ENCODE results near the gene CRKL.

The CRKL gene

GRCh38 chr22:20965888-20966855 lies 49.0 kb downstream of the CRKL start:
- ChIA-PET POLR2A (interaction anchor here (8.1 kb wide), 1 partner anchor 15 kb away, joined by 92 read pairs; the partner anchor contains the start of gene LZTR1), CTCF (no interaction called here)

GRCh38 chr22:20966883-20967696 lies 49.9 kb downstream of the CRKL start, which contains the start of gene AIFM3:
Gene AIFM3, plus strand, starts transcription at chr22:20967255. Its CDS starts 690 bp downstream, at chr22:20967945.
- ChIA-PET POLR2A (interaction anchor here (0.7 to 8.1 kb wide), 3 partner anchors 12 to 46 kb away, joined by 3 to 92 read pairs (median 4); partner anchors contain the start of gene LZTR1), CTCF (no interaction called here)
- no peak for TF ChIP-seq ZNF384 (IDR thresholded peaks at IDR 0.05)
- TF ChIP-seq PKNOX1 (IDR thresholded peaks at IDR 0.05): no peak
- no peak for TF ChIP-seq TARDBP (IDR thresholded peaks at IDR 0.05)
- no peak for TF ChIP-seq HDGF (IDR thresholded peaks at IDR 0.05; ENCODE audit: borderline replicate concordance)
- no peak for TF ChIP-seq SP1 (IDR thresholded peaks at IDR 0.05)
- no peak for TF ChIP-seq NFRKB (IDR thresholded peaks at IDR 0.05)
- TF ChIP-seq L3MBTL2 (conservative IDR thresholded peaks at IDR 0.05): no peak
- TF ChIP-seq FOXK2 (IDR thresholded peaks at IDR 0.05): no peak
- TF ChIP-seq BHLHE40 (IDR thresholded peaks at IDR 0.05; ENCODE audit: borderline replicate concordance): no peak
- no peak for TF ChIP-seq CTBP1 (IDR thresholded peaks at IDR 0.05; ENCODE audit: borderline replicate concordance)
- TF ChIP-seq SUZ12 (IDR thresholded peaks at IDR 0.05): no peak
- DNase-seq (ENCODE audit: extremely low spot score): no peak

More at GRCh38 chr22:20965888-20966855, 49.0 kb downstream of the CRKL start:
- DNase-seq (ENCODE audit: extremely low spot score): no peak
- TF ChIP-seq NFRKB (IDR thresholded peaks at IDR 0.05) (no peak), LEF1 (IDR thresholded peaks at IDR 0.05; ENCODE audit: borderline replicate concordance) (no peak), CTBP1 (IDR thresholded peaks at IDR 0.05; ENCODE audit: borderline replicate concordance) (no peak), PKNOX1 (IDR thresholded peaks at IDR 0.05) (no peak), FOXK2 (IDR thresholded peaks at IDR 0.05) (no peak), SP1 (IDR thresholded peaks at IDR 0.05) (no peak)

- CTCF ChIA-PET: no interaction called here
- POLR2A ChIA-PET: interaction anchor here (0.7 to 8.1 kb wide), 3 partner anchors 12 to 47 kb away, joined by 3 to 92 read pairs (median 4); partner anchors contain the start of gene LZTR1
- no peak for DNase-seq (ENCODE audit: extremely low spot score)
- TF ChIP-seq FOXA1 (IDR thresholded peaks at IDR 0.05) (no peak), ZNF384 (IDR thresholded peaks at IDR 0.05) (no peak), L3MBTL2 (conservative IDR thresholded peaks at IDR 0.05) (no peak), ELF4 (IDR thresholded peaks at IDR 0.05) (no peak), PKNOX1 (IDR thresholded peaks at IDR 0.05) (no peak), LEF1 (IDR thresholded peaks at IDR 0.05; ENCODE audit: borderline replicate concordance) (no peak), FOXK2 (IDR thresholded peaks at IDR 0.05) (no peak), CTBP1 (IDR thresholded peaks at IDR 0.05; ENCODE audit: borderline replicate concordance) (no peak), ARNT (IDR thresholded peaks at IDR 0.05) (no peak), SP1 (IDR thresholded peaks at IDR 0.05) (no peak), NFRKB (IDR thresholded peaks at IDR 0.05) (no peak), HDGF (IDR thresholded peaks at IDR 0.05; ENCODE audit: borderline replicate concordance) (no peak), BHLHE40 (IDR thresholded peaks at IDR 0.05; ENCODE audit: borderline replicate concordance) (no peak), FOXM1 (IDR thresholded peaks at IDR 0.05; ENCODE audit: borderline replicate concordance) (no peak), SUZ12 (IDR thresholded peaks at IDR 0.05) (no peak), TARDBP (IDR thresholded peaks at IDR 0.05) (no peak)
These were observed 50.5 kb downstream of the CRKL start for GRCh38 chr22:20967697-20968211.

GRCh38 chr22:20968281-20968977 lies 51.2 kb downstream of the CRKL start:
- ChIA-PET CTCF (no interaction called here), POLR2A (interaction anchor here (1.1 to 8.1 kb wide), 2 partner anchors 13 to 47 kb away, joined by 3 to 92 read pairs; partner anchors contain the start of gene LZTR1)
- no peak for DNase-seq (ENCODE audit: extremely low spot score)
- no peak for TF ChIP-seq NFRKB (IDR thresholded peaks at IDR 0.05)
- TF ChIP-seq SUZ12 (IDR thresholded peaks at IDR 0.05): no peak
- TF ChIP-seq ELF4 (IDR thresholded peaks at IDR 0.05): no peak
- TF ChIP-seq ARNT (IDR thresholded peaks at IDR 0.05): no peak
- no peak for TF ChIP-seq CTBP1 (IDR thresholded peaks at IDR 0.05; ENCODE audit: borderline replicate concordance)
- TF ChIP-seq PKNOX1 (IDR thresholded peaks at IDR 0.05): no peak
- TF ChIP-seq LEF1 (IDR thresholded peaks at IDR 0.05; ENCODE audit: borderline replicate concordance): no peak
- no peak for TF ChIP-seq SP1 (IDR thresholded peaks at IDR 0.05)
- no peak for TF ChIP-seq L3MBTL2 (conservative IDR thresholded peaks at IDR 0.05)
- TF ChIP-seq FOXK2 (IDR thresholded peaks at IDR 0.05): no peak
- no peak for TF ChIP-seq TARDBP (IDR thresholded peaks at IDR 0.05)
- no peak for TF ChIP-seq BHLHE40 (IDR thresholded peaks at IDR 0.05; ENCODE audit: borderline replicate concordance)
- no peak for TF ChIP-seq ZNF384 (IDR thresholded peaks at IDR 0.05)
- no peak for TF ChIP-seq HDGF (IDR thresholded peaks at IDR 0.05; ENCODE audit: borderline replicate concordance)
- no peak for TF ChIP-seq FOXM1 (IDR thresholded peaks at IDR 0.05; ENCODE audit: borderline replicate concordance)

Measured in HEK293T (cell line).